ENCODE data around the gene COL15A1. TPM values are rescaled to one million over a fixed set of nuclear protein-coding genes. Genes with fewer than 3 reads are reported as not detected.

The COL15A1 gene
- total RNA-seq, 1 experiment from 2014 or later, result not detected

GRCh38 chr9:98971915-98972223, 28.2 kb downstream of the COL15A1 start:
- no peak for DNase-seq
- no peak overlapping the region for H3K56ac ChIP-seq (ENCODE audit: insufficient read length, low read depth, low read length)
- TF ChIP-seq CTCF (conservative IDR thresholded peaks at IDR 0.05), result no peak
- H3K9me3 ChIP-seq (ENCODE audit: control insufficient read depth, low read depth, low read length), result no peaks in the 10 kb centered on the region
- no peak overlapping the region for H2BK15ac ChIP-seq (ENCODE audit: low read depth, low read length)
- H3T11ph ChIP-seq (ENCODE audit: low read length), result no peak overlapping the region
- peaks cover 2% of the 10 kb centered on the region for H4K20me1 ChIP-seq (ENCODE audit: control insufficient read depth, insufficient read depth, insufficient read length)
- H3K23ac ChIP-seq (ENCODE audit: insufficient read length, low read depth, low read length), result no peak overlapping the region
- no peaks in the 10 kb centered on the region for H3K23me2 ChIP-seq (ENCODE audit: insufficient read length, low read depth, low read length, poor library complexity, severe bottlenecking)
- H3K4me2 ChIP-seq (ENCODE audit: insufficient read depth, insufficient read length, low read length), result no peak overlapping the region
- H2AFZ ChIP-seq (ENCODE audit: low read length), result no peak overlapping the region
- no peak overlapping the region for H2BK120ac ChIP-seq (ENCODE audit: low read depth, low read length, poor library complexity, severe bottlenecking)
- H2BK20ac ChIP-seq (ENCODE audit: low read depth, low read length, poor library complexity, severe bottlenecking), result no peak overlapping the region
- H3K4me3 Mint-ChIP-seq, result no peak overlapping the region
- no peak overlapping the region for H4K8ac ChIP-seq (replicated peaks; ENCODE audit: insufficient read length, low read depth, low read length)
- H3K4ac ChIP-seq (ENCODE audit: low read depth, low read length), result no peak overlapping the region
- peaks cover 31 to 33% of the 10 kb centered on the region in 2 experiments for H3K4me1 Mint-ChIP-seq
- H2AK5ac ChIP-seq (ENCODE audit: insufficient read length, low read length), result no peak overlapping the region
- H3K27ac Mint-ChIP-seq, result no peak overlapping the region
- peaks cover 51% of the 10 kb centered on the region for H3K27me3 Mint-ChIP-seq (ENCODE audit: low read depth)
- H3K14ac ChIP-seq (ENCODE audit: insufficient read depth, low read length), result peak overlapping the region; percentile 62; the same call in 1 of the 2 replicates
- WGBS (ENCODE audit: extremely low coverage, insufficient read length, low lambda C conversion rate), result no CpG with 5 or more reads among the region's 6 CpGs
- H3K9ac ChIP-seq (ENCODE audit: extremely low read depth, insufficient read length, low read length), result no peak overlapping the region
- no peak overlapping the region for H3K18ac ChIP-seq (ENCODE audit: insufficient read length, low read depth, low read length)
- H3K79me1 ChIP-seq (ENCODE audit: insufficient read depth, low read depth, low read length, poor library complexity, severe bottlenecking), result no peaks in the 10 kb centered on the region
- H4K91ac ChIP-seq (ENCODE audit: insufficient read length, low read depth, low read length), result no peak overlapping the region
- no peak overlapping the region for H2BK5ac ChIP-seq (ENCODE audit: insufficient read length, low read length)
- H3K9me3 Mint-ChIP-seq, result no peaks in the 10 kb centered on the region; a peak in 1 of 5 replicates
- no peak overlapping the region for H4K5ac ChIP-seq (ENCODE audit: insufficient read length, low read depth, low read length)
- no peak overlapping the region for H2BK12ac ChIP-seq (ENCODE audit: insufficient read length, low read depth, low read length)
- no peak overlapping the region for H3K27ac ChIP-seq (ENCODE audit: insufficient read length, low read depth, low read length)
- no peaks in the 10 kb centered on the region; the same call in 1 of the 2 replicates for H3K4me1 ChIP-seq (ENCODE audit: insufficient read depth, low read length)
- no peaks in the 10 kb centered on the region for H3K79me2 ChIP-seq (ENCODE audit: insufficient read depth, low read length)
- peaks cover 4% of the 10 kb centered on the region; the same call in 1 of the 2 replicates for H3K27me3 ChIP-seq (ENCODE audit: insufficient read depth, low read length)
- no peaks in the 10 kb centered on the region; a peak in 1 of 7 replicates for H3K36me3 Mint-ChIP-seq (ENCODE audit: insufficient read depth in 1 of 3, low read depth in 3 of 3)
